ENCODE data around the gene RPS6KA3. TPM values are rescaled to one million over a fixed set of nuclear protein-coding genes. Genes with fewer than 3 reads are reported as not detected.
A peak's percentile ranks its signal among the peaks of the same experiment; 100 is the strongest.

The RPS6KA3 gene
- total RNA-seq, 1 donor from 2014 or later, result 22.8 TPM

GRCh38 chrX:20124964-20125363 is 141.7 kb downstream of the RPS6KA3 start:
- Histone ChIP-seq H3K4me1 (peaks cover 11% of the 10 kb centered on the region), H3K27me3 (no peaks in the 10 kb centered on the region), H3K4me3 (no peak overlapping the region), H3K27ac (no peak overlapping the region), H3K9me3 (no peaks in the 10 kb centered on the region), H3K36me3 (peaks cover 4 to 23% of the 10 kb centered on the region in 2 donors)
- no peak for DNase-seq (ENCODE audit: extremely low spot score in 2 of 2)
- intact Hi-C loops (cut with DNase I), result no loop called here
- TF ChIP-seq POLR2A (IDR thresholded peaks at IDR 0.05), result no peak
- TF ChIP-seq POLR2AphosphoS5 (IDR thresholded peaks at IDR 0.05; ENCODE audit: insufficient read depth in 1 of 2, low read depth in 1 of 2), result no peak
- TF ChIP-seq CTCF (IDR thresholded peaks at IDR 0.05), result no peak

GRCh38 chrX:20118065-20118824 is 148.5 kb downstream of the RPS6KA3 start:
- Histone ChIP-seq H3K4me3 (no peak overlapping the region), H3K4me1 (no peaks in the 10 kb centered on the region), H3K36me3 (no peaks in the 10 kb centered on the region), H3K27ac (no peak overlapping the region), H3K27me3 (no peaks in the 10 kb centered on the region), H3K9me3 (no peaks in the 10 kb centered on the region)
- DNase-seq (ENCODE audit: extremely low spot score in 2 of 2), result no peak
- TF ChIP-seq CTCF (IDR thresholded peaks at IDR 0.05) (no peak), POLR2AphosphoS5 (IDR thresholded peaks at IDR 0.05; ENCODE audit: insufficient read depth in 1 of 2, low read depth in 1 of 2) (no peak), POLR2A (IDR thresholded peaks at IDR 0.05) (no peak)
- intact Hi-C loops (cut with DNase I), result no loop called here

GRCh38 chrX:20116577-20117240 is 150.0 kb downstream of the RPS6KA3 start, which contains the start of gene MAP7D2:
TSS of gene MAP7D2 (minus strand) at chrX:20116907. CDS start at chrX:20116879, 28 bp downstream.
- no peak for TF ChIP-seq POLR2AphosphoS5 (IDR thresholded peaks at IDR 0.05; ENCODE audit: insufficient read depth in 1 of 2, low read depth in 1 of 2)
- TF ChIP-seq POLR2A (IDR thresholded peaks at IDR 0.05), result no peak
- no peak for TF ChIP-seq CTCF (IDR thresholded peaks at IDR 0.05)
- peak within 1 kb of the TSS; percentile 20 to 25 for H3K4me3 ChIP-seq
- no peak within 1 kb of the TSS for H3K27ac ChIP-seq
- H3K4me1 ChIP-seq, result no peaks in the 10 kb centered on the region
- no peaks in the 10 kb centered on the region for H3K36me3 ChIP-seq
- no peaks in the 10 kb centered on the region for H3K9me3 ChIP-seq
- no peak for DNase-seq (ENCODE audit: extremely low spot score in 2 of 2)
- intact Hi-C loops (cut with DNase I), result no loop called here
- H3K27me3 ChIP-seq, result no peaks in the 10 kb centered on the region

- TF ChIP-seq CTCF (IDR thresholded peaks at IDR 0.05) (no peak), POLR2AphosphoS5 (IDR thresholded peaks at IDR 0.05; ENCODE audit: insufficient read depth in 1 of 2, low read depth in 1 of 2) (no peak), POLR2A (IDR thresholded peaks at IDR 0.05) (no peak)
- intact Hi-C loops (cut with DNase I), result no loop called here
- DNase-seq (ENCODE audit: extremely low spot score in 2 of 2), result no peak
- H3K36me3 ChIP-seq, result no peaks in the 10 kb centered on the region
- peak overlapping the region; percentile 20 to 25 for H3K4me3 ChIP-seq
- no peaks in the 10 kb centered on the region for H3K27me3 ChIP-seq
- H3K4me1 ChIP-seq, result no peaks in the 10 kb centered on the region
- H3K27ac ChIP-seq, result no peak overlapping the region
- H3K9me3 ChIP-seq, result no peaks in the 10 kb centered on the region
These were observed 150.6 kb downstream of the RPS6KA3 start for GRCh38 chrX:20116087-20116576.
